IMR-90 (cell line): ENCODE results near the gene TMEM45B. TPM values are rescaled to one million over a fixed set of nuclear protein-coding genes. Genes with fewer than 3 reads are reported as not detected.

ENCODE experiments used
- ATAC-seq: fragments of 200-7000 bp; cut with Tn5 transposase; 2 replicates; pipeline ENCODE4 v1.9.1; 2020; ENCODE audit warnings: low read depth, mild to moderate bottlenecking, moderate library complexity
- BruUV-seq: library from RNA; stranded (reverse); fragments of 400-500 nt; replicated peaks from 2 replicates; lab custom pipeline; 2021; lab: Mats Ljungman, UMichigan
- CTCF ChIA-PET: fragments of 300-600 bp; formaldehyde crosslinking; extraction: SDS; loops from one replicate; lab custom pipeline; 2021; ENCODE audit warnings: antibody characterized with exemption; lab: Yijun Ruan, JAX
- POLR2A ChIA-PET: fragments of 300-600 bp; sonication (Branson Sonifier 250); formaldehyde crosslinking; loops from one replicate; lab custom pipeline; 2022; ENCODE audit warnings: antibody characterized with exemption; ENCODE audit not compliant: unreplicated experiment; lab: Charles Lee
- DNase-seq: peaks from one replicate; pipeline ENCODE4 v3.0.0; 2013
- H2AFZ ChIP-seq: replicated peaks from 2 replicates; pipeline ENCODE3; 2013; ENCODE audit warnings: low read length, mild to moderate bottlenecking; ENCODE audit not compliant: poor library complexity
- H2AK5ac ChIP-seq: 2 replicates; pipeline ENCODE4 v1.6.1; 2013; ENCODE audit warnings: low read depth, low read length, inconsistent platforms
- H2AK9ac ChIP-seq: replicated peaks from 2 replicates; pipeline ENCODE3; 2013; ENCODE audit warnings: mild to moderate bottlenecking, low read depth, low read length, moderate library complexity; ENCODE audit not compliant: poor library complexity
- H2BK120ac ChIP-seq: 2 replicates; pipeline ENCODE4 v1.6.1; 2013; ENCODE audit warnings: low read depth, low read length, inconsistent platforms
- H2BK15ac ChIP-seq: 3 replicates; pipeline ENCODE4 v1.6.1; 2013; ENCODE audit warnings: low read depth, low read length, inconsistent platforms
- H2BK20ac ChIP-seq: 2 replicates; pipeline ENCODE4 v1.6.1; 2013; ENCODE audit warnings: low read depth, mild to moderate bottlenecking, inconsistent platforms, low read length, moderate library complexity
- H2BK5ac ChIP-seq: 2 replicates; pipeline ENCODE4 v1.6.1; 2013; ENCODE audit warnings: mild to moderate bottlenecking, low read depth, low read length, inconsistent platforms; ENCODE audit not compliant: poor library complexity, severe bottlenecking
- H3K14ac ChIP-seq: replicated peaks from 2 replicates; pipeline ENCODE4 v1.6.1; 2013; ENCODE audit warnings: low read depth, low read length, inconsistent platforms
- H3K18ac ChIP-seq: 2 replicates; pipeline ENCODE4 v1.6.1; 2013; ENCODE audit warnings: low read depth, low read length, control low read depth
- H3K23ac ChIP-seq: 2 replicates; pipeline ENCODE4 v1.6.1; 2013; ENCODE audit warnings: low read depth, low read length, inconsistent platforms
- H3K27ac ChIP-seq: 2 replicates; pipeline ENCODE4 v1.5.1; 2013; ENCODE audit warnings: mild to moderate bottlenecking, control low read depth, low read length; ENCODE audit not compliant: insufficient read depth
- H3K27me3 ChIP-seq: 2 replicates; pipeline ENCODE4 v1.6.1; 2013; ENCODE audit warnings: low read length; ENCODE audit not compliant: control insufficient read depth, insufficient read depth
- H3K36me3 ChIP-seq: 2 replicates; pipeline ENCODE4 v1.6.1; 2013; ENCODE audit warnings: low read length, mixed read lengths; ENCODE audit not compliant: control insufficient read depth, insufficient read depth
- H3K4ac ChIP-seq: 2 replicates; pipeline ENCODE4 v1.6.1; 2013; ENCODE audit warnings: low read depth, low read length, inconsistent platforms
- H3K4me1 ChIP-seq: 2 replicates; pipeline ENCODE4 v1.6.1; 2013; ENCODE audit warnings: low read length, mixed read lengths; ENCODE audit not compliant: control insufficient read depth, insufficient read depth
- H3K4me2 ChIP-seq: 2 replicates; pipeline ENCODE4 v1.6.1; 2013; ENCODE audit warnings: low read depth, mild to moderate bottlenecking, control low read depth, low read length, moderate library complexity
- H3K4me3 ChIP-seq: 2 replicates; pipeline ENCODE4 v1.5.1; 2013; ENCODE audit warnings: low read depth, mild to moderate bottlenecking, control low read depth, low read length, moderate library complexity; ENCODE audit not compliant: insufficient read depth
- H3K56ac ChIP-seq: 2 replicates; pipeline ENCODE4 v1.6.1; 2013; ENCODE audit warnings: low read length, inconsistent platforms; ENCODE audit not compliant: insufficient read depth; ENCODE audit errors: extremely low read depth
- H3K79me1 ChIP-seq, 2 experiments: 2 replicates each; pipeline ENCODE4 v1.6.1; 2013; ENCODE audit warnings: low read length in 2 of 2, inconsistent platforms in 1 of 2, low read depth in 1 of 2
- H3K9ac ChIP-seq: 2 replicates; pipeline ENCODE4 v1.6.1; 2013; ENCODE audit warnings: low read depth, low read length, control low read depth
- H3K9me1 ChIP-seq: 2 replicates; pipeline ENCODE4 v1.6.1; 2013; ENCODE audit warnings: low read length, inconsistent platforms; ENCODE audit not compliant: insufficient read depth
- H3K9me3 ChIP-seq: 2 replicates; pipeline ENCODE4 v1.6.1; 2013; ENCODE audit warnings: low read length; ENCODE audit not compliant: control insufficient read depth, insufficient read depth
- H4K20me1 ChIP-seq: 2 replicates; pipeline ENCODE4 v1.6.1; 2013; ENCODE audit warnings: low read length, inconsistent platforms; ENCODE audit not compliant: insufficient read depth
- H4K5ac ChIP-seq: 2 replicates; pipeline ENCODE4 v1.6.1; 2013; ENCODE audit warnings: mild to moderate bottlenecking, low read depth, low read length, control low read depth
- H4K8ac ChIP-seq, 2 experiments: 2 replicates each; pipeline ENCODE4 v1.6.1; 2013; ENCODE audit warnings: low read depth in 2 of 2, low read length in 2 of 2, control low read depth in 1 of 2, inconsistent platforms in 1 of 2
- H4K91ac ChIP-seq: 2 replicates; pipeline ENCODE4 v1.6.1; 2013; ENCODE audit warnings: low read depth, low read length, inconsistent platforms; ENCODE audit not compliant: insufficient read depth
- CHD1 ChIP-seq: IDR thresholded peaks from 2 replicates; pipeline ENCODE4 v1.6.1; 2012; ENCODE audit warnings: low read depth, low read length, improper control_type of control experiment
- FOS ChIP-seq: fragments of 150-350 bp; IDR thresholded peaks from 2 replicates; pipeline ENCODE4 v1.6.1; 2016; ENCODE audit warnings: low read depth, low read length
- NFE2L2 ChIP-seq: fragments of 150-350 bp; IDR thresholded peaks from 2 replicates; pipeline ENCODE4 v1.6.1; 2016; ENCODE audit warnings: low read depth, mild to moderate bottlenecking, low read length
- RAD21 ChIP-seq: IDR thresholded peaks from 2 replicates; pipeline ENCODE4 v1.6.1; 2012; ENCODE audit warnings: low read length, improper control_type of control experiment
- RFX5 ChIP-seq: IDR thresholded peaks from 2 replicates; pipeline ENCODE4 v1.8.0; 2012; ENCODE audit warnings: low read depth, mild to moderate bottlenecking, low read length, moderate library complexity
- USF2 ChIP-seq: fragments of 150-350 bp; IDR thresholded peaks from 2 replicates; pipeline ENCODE4 v1.6.1; 2017; ENCODE audit warnings: mild to moderate bottlenecking, antibody characterized with exemption, low read length, low read depth
- WGBS, 2 experiments: methylation state at CpG; one replicate each; pipeline versions ENCODE4 v1.1.5 to v1.1.7; 2013; ENCODE audit warnings: missing lambda C conversion rate in 2 of 2; ENCODE audit not compliant: insufficient read length in 1 of 2; ENCODE audit errors: extremely low coverage in 2 of 2; 5-methylcytosine and 5-hydroxymethylcytosine counted together
- dilution Hi-C: fragments of 300-500 bp; cut with HindIII; formaldehyde crosslinking; loops from one replicate; pipeline ENCODE4 v1.14.3; 2018; ENCODE audit warnings: low sequenced_read_pairs; ENCODE audit not compliant: unreplicated experiment
- in situ Hi-C: fragments of 300-500 bp; cut with MboI; formaldehyde crosslinking; loops from 3 replicates; pipeline ENCODE4 v1.14.3; 2019; ENCODE audit warnings: low sequenced_read_pairs, inconsistent platforms, mixed read lengths
- intact Hi-C: fragments of 100-400 bp; cut with micrococcal nuclease; formaldehyde crosslinking; loops from 2 replicates; pipeline ENCODE4 v1.10.0; 2022
- polyA plus RNA-seq, 3 experiments: library from polyadenylated mRNA; depleted of rRNA; stranded (reverse); fragments of >200 nt; gene quantifications; 2 replicates each; pipeline ENCODE4 v1.2.3, GENCODE V29; 2012; ENCODE audit warnings: low replicate concordance in 1 of 3
- total RNA-seq: library from RNA; depleted of rRNA; stranded (reverse); fragments of >200 nt; gene quantifications from 2 replicates; pipeline ENCODE4 v1.2.3, GENCODE V29; 2012

TMEM45B gene
- total and polyA plus RNA-seq, 2 of the 4 experiments (the other 2 are of a cell fraction) = not detected

GRCh38 chr11:129813231-129813791 lies 2.3 kb upstream of the TMEM45B start:
- dilution Hi-C loops = no loop called here
- H2AK9ac ChIP-seq = no peak overlapping the region
- H3K9me1 ChIP-seq = no peaks in the 10 kb centered on the region
- H3K27me3 ChIP-seq = peaks cover 20% of the 10 kb centered on the region
- no peaks in the 10 kb centered on the region for H3K79me1 ChIP-seq
- no peak overlapping the region for H3K4ac ChIP-seq
- H3K36me3 ChIP-seq = no peaks in the 10 kb centered on the region
- BruUV-seq = no TSS peak
- TF ChIP-seq USF2 (no peak), FOS (no peak), RAD21 (no peak), CHD1 (no peak), NFE2L2 (no peak), RFX5 (no peak)
- H3K14ac ChIP-seq = no peak overlapping the region
- in situ Hi-C loops = no loop called here
- no peak overlapping the region for H2BK20ac ChIP-seq
- ATAC-seq (no peak), DNase-seq (no peak)
- no peak overlapping the region for H3K9ac ChIP-seq
- H4K91ac ChIP-seq = no peak overlapping the region
- intact Hi-C loops = no loop called here
- no peak overlapping the region for H2BK120ac ChIP-seq
- no peaks in the 10 kb centered on the region for H4K20me1 ChIP-seq
- no peak overlapping the region for H4K8ac ChIP-seq
- no peak overlapping the region for H2AK5ac ChIP-seq
- no peak overlapping the region for H3K18ac ChIP-seq
- no peak overlapping the region for H3K4me3 ChIP-seq
- no peak overlapping the region for H2BK15ac ChIP-seq
- no peaks in the 10 kb centered on the region for H3K4me1 ChIP-seq
- H3K9me3 ChIP-seq = 0 out of 2 replicates have a peak, but pooled peaks cover 2% of the 10 kb centered on the region
- WGBS, 2 experiments = 100% methylated on average over 1 of the region's 12 CpGs; no CpG with 5 or more reads in 1 of the 2 experiments
- no peak overlapping the region for H3K4me2 ChIP-seq
- H3K23ac ChIP-seq = no peak overlapping the region
- H3K56ac ChIP-seq = no peak overlapping the region
- CTCF ChIA-PET = no interaction called here
- POLR2A ChIA-PET = no interaction called here
- no peak overlapping the region for H2BK5ac ChIP-seq
- no peak overlapping the region for H3K27ac ChIP-seq
- no peak overlapping the region for H4K5ac ChIP-seq
- H2AFZ ChIP-seq = no peak overlapping the region
